ENCODE data around the gene ATN1. TPM values are rescaled to one million over a fixed set of nuclear protein-coding genes. Genes with fewer than 3 reads are reported as not detected.

The ATN1 gene
- total and polyA plus RNA-seq, 9 of the 15 experiments (the other 6 are each of a cell fraction or from before 2014, with no cell fraction given): 0.15 to 49.8 (median 2.7) TPM

GRCh38 chr12:6886206-6886999 is 41.4 kb upstream of the ATN1 start (continued):
- peak; percentile 31; the same call in 1 of the 2 replicates for TF ChIP-seq MGA (IDR thresholded peaks at IDR 0.05)
- TF ChIP-seq CBFA2T3 (IDR thresholded peaks at IDR 0.05): 0 out of 2 replicates have a peak, but pooled peaks have one; percentile 38
- 0 out of 2 replicates have a peak, but pooled peaks have one; percentile 5 for TF ChIP-seq NCOR1 (IDR thresholded peaks at IDR 0.05)
- TF ChIP-seq MNT (conservative IDR thresholded peaks at IDR 0.05): peak in 1 of 2 experiments; percentile 55; a peak in 3 of 4 replicates
- TF ChIP-seq SMAD4 (CRISPR knock-in tag; conservative IDR thresholded peaks at IDR 0.05): 0 out of 2 replicates have a peak, but pooled peaks have one; percentile 20
- TF ChIP-seq CTBP1 (IDR thresholded peaks at IDR 0.05; ENCODE audit: borderline replicate concordance): peak; percentile 53

Data from K562 (cell line).